ENCODE measurements around the gene PTH2.
"Not testable (repeated sequence)": the region's sequence is repeated elsewhere in the genome, so short reads cannot be mapped to it uniquely, and the experiment has no call there.

PTH2 gene

DNA sequence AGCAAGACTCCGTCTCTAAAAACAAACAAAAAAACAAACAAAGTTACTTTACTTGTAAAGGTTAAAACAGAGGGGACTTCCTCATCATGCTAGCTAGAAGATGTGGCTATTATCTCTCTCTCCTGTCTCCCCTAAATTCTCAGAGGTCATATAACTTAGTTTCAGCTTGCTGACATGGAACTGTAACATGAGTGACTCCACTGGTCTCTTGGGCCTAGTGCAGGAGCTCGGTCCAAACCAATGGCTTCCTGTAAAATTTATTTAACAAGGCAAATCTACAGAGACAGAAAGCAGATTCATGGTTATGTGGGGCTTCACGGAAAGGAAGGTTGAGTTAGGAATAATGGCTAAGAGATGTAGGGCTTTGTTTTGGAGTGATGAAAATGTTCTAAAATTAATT lies 44.7 kb downstream of the PTH2 start:
- DNase-seq (ENCODE audit: low spot score): no peak

DNA sequence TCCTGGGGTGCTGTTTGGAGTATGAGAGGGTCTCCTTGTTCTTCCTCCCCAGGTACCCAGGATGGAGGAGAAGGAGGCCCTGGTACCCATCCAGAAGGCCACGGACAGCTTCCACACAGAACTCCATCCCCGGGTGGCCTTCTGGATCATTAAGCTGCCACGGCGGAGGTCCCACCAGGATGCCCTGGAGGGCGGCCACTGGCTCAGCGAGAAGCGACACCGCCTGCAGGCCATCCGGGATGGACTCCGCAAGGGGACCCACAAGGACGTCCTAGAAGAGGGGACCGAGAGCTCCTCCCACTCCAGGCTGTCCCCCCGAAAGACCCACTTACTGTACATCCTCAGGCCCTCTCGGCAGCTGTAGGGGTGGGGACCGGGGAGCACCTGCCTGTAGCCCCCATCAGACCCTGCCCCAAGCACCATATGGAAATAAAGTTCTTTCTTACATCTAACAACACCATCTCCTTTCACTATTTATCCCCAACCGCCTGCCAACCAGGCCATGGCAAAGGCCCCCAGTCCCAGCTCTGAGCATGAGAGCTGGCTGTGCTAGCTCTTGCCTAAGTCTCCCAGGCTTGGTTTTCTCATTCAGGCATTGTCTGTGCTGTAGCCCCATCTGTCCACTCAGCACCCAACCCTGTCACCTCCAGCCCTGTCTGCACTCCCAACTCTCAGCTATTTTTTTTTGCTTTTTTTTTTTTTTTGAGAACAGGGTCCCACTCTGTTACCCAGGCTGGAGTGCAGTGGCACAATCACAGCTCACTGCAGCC lies 48.4 kb downstream of the PTH2 start:
- DNase-seq (ENCODE audit: low spot score): no peak

DNA sequence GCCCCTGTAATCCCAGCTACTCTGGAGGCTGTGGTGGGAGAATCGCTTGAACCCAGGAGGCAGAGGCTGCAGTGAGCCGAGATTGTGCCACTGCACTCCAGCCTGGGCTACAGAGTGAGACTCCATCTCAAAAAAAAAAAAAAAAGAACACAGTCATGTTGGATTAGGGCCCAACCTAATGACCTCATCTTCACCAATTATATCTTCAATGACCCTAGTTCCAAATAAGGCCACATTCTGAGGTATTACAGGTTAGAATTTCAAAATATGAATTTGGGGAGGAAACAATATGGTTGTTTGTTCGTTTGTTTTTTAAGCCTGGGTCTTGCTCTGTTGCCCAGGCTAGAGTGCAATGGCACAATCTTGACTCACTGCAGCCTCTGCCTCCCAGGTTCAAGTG lies 50.1 kb downstream of the PTH2 start:
- not testable (repeated sequence) for DNase-seq (ENCODE audit: low spot score)
